Measurements from ENCODE around the gene SCUBE1.

- TF ChIP-seq CTCF (conservative IDR thresholded peaks at IDR 0.05; ENCODE audit: low read depth, low read length) = no peak
- no peak for TF ChIP-seq RFX5 (IDR thresholded peaks at IDR 0.05; ENCODE audit: low read depth, low read length)
- no peak for TF ChIP-seq POLR2A (IDR thresholded peaks at IDR 0.05; ENCODE audit: low read depth, low read length)
- TF ChIP-seq BHLHE40 (IDR thresholded peaks at IDR 0.05; ENCODE audit: low read depth, low read length) = no peak
- no peak for TF ChIP-seq USF2 (IDR thresholded peaks at IDR 0.05; ENCODE audit: low read depth, low read length)
- no peak for TF ChIP-seq CEBPB (IDR thresholded peaks at IDR 0.05; ENCODE audit: low read depth, low read length)
- TF ChIP-seq RCOR1 (IDR thresholded peaks at IDR 0.05; ENCODE audit: insufficient replicate concordance, low read length) = no peak
- no peak for TF ChIP-seq FOS (IDR thresholded peaks at IDR 0.05; ENCODE audit: low read depth, low read length)
Observed at GRCh38 chr22:43377548-43377895, 34.4 kb upstream of the SCUBE1 start.

Data from IMR-90 (cell line).